SK-N-SH treated with all-trans-retinoic acid at 6 μM for 48 hours (cell line): ENCODE data around the gene MALRD1.

Experiments used
- ATAC-seq: fragments of 200-7000 bp; cut with Tn5 transposase; 3 replicates; pipeline ENCODE4 v1.9.1; 2020; ENCODE audit warnings: mild to moderate bottlenecking, moderate library complexity
- ARNTL ChIP-seq: fragments of 450-650 bp; formaldehyde crosslinking; IDR thresholded peaks from 2 replicates; pipeline ENCODE4 v1.5.0; 2020; ENCODE audit warnings: low read depth, mild to moderate bottlenecking, moderate library complexity, borderline replicate concordance
- BACH2 ChIP-seq: fragments of 250-450 bp; sonication (Bioruptor Pico); IDR thresholded peaks from 2 replicates; pipeline ENCODE4 v1.9.0; 2021; ENCODE audit warnings: mild to moderate bottlenecking, borderline replicate concordance
- CSDC2 ChIP-seq: fragments of 250-450 bp; sonication (Bioruptor Pico); IDR thresholded peaks from 2 replicates; pipeline ENCODE4 v1.5.0; 2020; ENCODE audit warnings: mild to moderate bottlenecking, moderate library complexity
- ISL1 ChIP-seq: fragments of 250-450 bp; sonication (Bioruptor Pico); IDR thresholded peaks from 2 replicates; pipeline ENCODE4 v2.1.2; 2022; ENCODE audit warnings: mild to moderate bottlenecking, moderate library complexity
- OSR1 ChIP-seq: fragments of 250-450 bp; sonication (Bioruptor Pico); IDR thresholded peaks from 2 replicates; pipeline ENCODE4 v1.8.0; 2022; ENCODE audit warnings: moderate library complexity, mild to moderate bottlenecking, inconsistent platforms
- RARB ChIP-seq: fragments of 250-450 bp; sonication (Bioruptor Pico); IDR thresholded peaks from 2 replicates; pipeline ENCODE4 v1.8.0; 2021; ENCODE audit warnings: mild to moderate bottlenecking, moderate library complexity
- SNAI2 ChIP-seq: fragments of 250-450 bp; sonication (Bioruptor Pico); IDR thresholded peaks from 2 replicates; pipeline ENCODE4 v1.5.0; 2020; ENCODE audit warnings: mild to moderate bottlenecking, moderate library complexity
- TCF4 ChIP-seq: fragments of 250-450 bp; sonication (Bioruptor Pico); IDR thresholded peaks from 2 replicates; pipeline ENCODE4 v1.8.0; 2021; ENCODE audit warnings: mild to moderate bottlenecking, moderate library complexity, borderline replicate concordance
- TOX ChIP-seq: fragments of 250-450 bp; sonication (Bioruptor Pico); IDR thresholded peaks from 2 replicates; pipeline ENCODE4 v1.8.0; 2021; ENCODE audit warnings: mild to moderate bottlenecking, moderate library complexity, borderline replicate concordance
- ZC3H10 ChIP-seq: fragments of 250-450 bp; sonication (Bioruptor Pico); IDR thresholded peaks from 2 replicates; pipeline ENCODE4 v1.5.1; 2021; ENCODE audit warnings: mild to moderate bottlenecking, moderate library complexity
- ZFP3 ChIP-seq: fragments of 250-450 bp; sonication (Bioruptor Pico); IDR thresholded peaks from 2 replicates; pipeline ENCODE4 v1.5.0; 2020; ENCODE audit warnings: mild to moderate bottlenecking, moderate library complexity
- ZFP30 ChIP-seq: fragments of 450-650 bp; formaldehyde crosslinking; IDR thresholded peaks from 2 replicates; pipeline ENCODE4 v1.5.0; 2022; ENCODE audit warnings: mild to moderate bottlenecking, moderate library complexity
- ZNF565 ChIP-seq: fragments of 450-650 bp; formaldehyde crosslinking; conservative IDR thresholded peaks from 2 replicates; pipeline ENCODE4 v1.5.0; 2020; ENCODE audit warnings: low read depth, mild to moderate bottlenecking, moderate library complexity
- ZNF8 ChIP-seq: fragments of 450-650 bp; formaldehyde crosslinking; IDR thresholded peaks from 2 replicates; pipeline ENCODE4 v1.5.0; 2020; ENCODE audit warnings: mild to moderate bottlenecking, moderate library complexity
- TF ChIP-seq, protein P1 (sequence below): fragments of 250-450 bp; sonication (Bioruptor Pico); IDR thresholded peaks from 2 replicates; pipeline ENCODE4 v1.5.0; 2020; ENCODE audit warnings: mild to moderate bottlenecking, moderate library complexity
- TF ChIP-seq, protein P2 (sequence below): fragments of 250-450 bp; sonication (Bioruptor Pico); IDR thresholded peaks from 2 replicates; pipeline ENCODE4 v1.5.1; 2020; ENCODE audit warnings: low read depth, mild to moderate bottlenecking, moderate library complexity
- TF ChIP-seq, protein P3 (sequence below): fragments of 250-450 bp; sonication (Bioruptor Pico); IDR thresholded peaks from 2 replicates; pipeline ENCODE4 v1.8.0; 2020; ENCODE audit warnings: mild to moderate bottlenecking, moderate library complexity, borderline replicate concordance
- TF ChIP-seq, protein P4 (sequence below): fragments of 250-450 bp; sonication (Bioruptor Pico); IDR thresholded peaks from 2 replicates; pipeline ENCODE4 v1.5.1; 2021; ENCODE audit warnings: mild to moderate bottlenecking, moderate library complexity

The MALRD1 gene

DNA sequence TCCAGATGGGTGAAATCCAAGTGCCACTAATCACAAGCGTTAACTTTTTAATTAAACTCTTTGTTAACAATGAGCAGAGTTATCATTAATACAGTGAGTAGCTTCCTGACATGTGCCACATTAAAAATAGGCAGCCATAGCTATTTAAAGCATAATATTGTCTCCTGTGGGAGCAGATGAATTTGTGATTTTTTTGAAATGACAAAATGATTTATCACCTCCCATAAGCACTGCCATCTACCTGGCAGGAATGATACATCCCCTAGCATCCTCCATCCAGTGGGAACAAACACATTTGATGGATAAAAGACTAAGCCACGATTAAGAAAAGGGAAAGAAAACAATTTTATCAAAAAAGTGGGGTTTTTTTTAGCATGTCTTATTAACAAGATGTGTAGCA lies 605.3 kb downstream of the MALRD1 start:
- no peak; the same call in 2 of the 3 replicates for ATAC-seq
- TF ChIP-seq BACH2 (no peak), SNAI2 (no peak), ARNTL (CRISPR knock-in tag) (no peak), ZC3H10 (CRISPR knock-in tag) (no peak), TCF4 (CRISPR knock-in tag) (no peak), ZNF565 (CRISPR knock-in tag) (no peak), ZFP30 (CRISPR knock-in tag) (no peak), TOX (CRISPR knock-in tag) (no peak), ZFP3 (CRISPR knock-in tag) (no peak)
- TF ChIP-seq, all 23 proteins: peak for 0

DNA sequence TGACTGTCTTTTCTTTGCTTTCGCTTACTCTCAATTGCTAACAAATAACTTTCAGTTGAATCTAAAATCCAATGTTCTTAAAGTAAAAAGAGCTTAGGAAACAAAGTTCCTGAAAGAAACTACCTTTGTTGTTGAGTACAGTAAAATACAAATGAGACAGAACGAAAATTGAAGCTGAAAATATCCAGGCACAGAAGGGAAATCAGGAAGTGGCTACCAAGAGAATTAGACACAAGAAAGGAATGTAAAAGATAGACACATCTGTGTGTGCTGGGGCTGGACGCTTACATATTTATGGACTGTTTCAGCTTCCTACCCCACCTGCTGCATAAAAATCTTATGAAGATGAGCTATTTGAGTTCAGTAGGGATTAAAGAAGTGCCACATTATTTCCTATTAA lies 606.0 kb downstream of the MALRD1 start:
- TF ChIP-seq ISL1 (CRISPR knock-in tag) (peak; percentile 35; the same call in 1 of the 2 replicates), ARNTL (CRISPR knock-in tag) (no peak)
- peak; percentile 99 for ATAC-seq

DNA sequence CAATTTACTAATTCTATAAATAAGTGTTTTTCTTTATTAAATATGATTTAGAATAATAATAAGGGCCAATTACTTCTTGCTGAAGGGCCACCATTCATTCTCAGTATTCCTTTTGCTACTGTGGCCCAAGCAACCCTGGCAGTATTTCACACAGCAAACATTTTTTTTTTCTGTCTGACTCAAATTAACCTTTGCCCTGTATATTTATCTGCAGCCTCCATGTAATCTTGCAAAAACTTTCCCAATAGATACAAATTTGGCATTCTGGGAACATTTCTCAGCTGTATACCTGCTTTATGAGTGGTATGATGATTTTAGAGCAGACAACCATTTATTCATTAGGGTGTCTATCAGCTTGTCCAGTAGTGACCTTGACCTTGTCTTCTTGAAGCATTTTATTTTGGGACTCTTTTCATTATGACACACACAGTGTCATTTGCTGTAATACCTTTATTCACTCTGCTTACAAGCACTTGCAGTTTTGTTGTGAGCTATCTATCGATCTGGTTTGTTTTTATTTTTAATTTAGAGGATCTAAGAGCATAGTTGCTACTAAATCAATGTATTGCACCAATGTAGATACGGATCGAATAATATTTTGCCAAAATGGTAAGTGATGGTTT lies 607.9 kb downstream of the MALRD1 start:
- no peak for TF ChIP-seq OSR1
- TF ChIP-seq, protein P1, sequence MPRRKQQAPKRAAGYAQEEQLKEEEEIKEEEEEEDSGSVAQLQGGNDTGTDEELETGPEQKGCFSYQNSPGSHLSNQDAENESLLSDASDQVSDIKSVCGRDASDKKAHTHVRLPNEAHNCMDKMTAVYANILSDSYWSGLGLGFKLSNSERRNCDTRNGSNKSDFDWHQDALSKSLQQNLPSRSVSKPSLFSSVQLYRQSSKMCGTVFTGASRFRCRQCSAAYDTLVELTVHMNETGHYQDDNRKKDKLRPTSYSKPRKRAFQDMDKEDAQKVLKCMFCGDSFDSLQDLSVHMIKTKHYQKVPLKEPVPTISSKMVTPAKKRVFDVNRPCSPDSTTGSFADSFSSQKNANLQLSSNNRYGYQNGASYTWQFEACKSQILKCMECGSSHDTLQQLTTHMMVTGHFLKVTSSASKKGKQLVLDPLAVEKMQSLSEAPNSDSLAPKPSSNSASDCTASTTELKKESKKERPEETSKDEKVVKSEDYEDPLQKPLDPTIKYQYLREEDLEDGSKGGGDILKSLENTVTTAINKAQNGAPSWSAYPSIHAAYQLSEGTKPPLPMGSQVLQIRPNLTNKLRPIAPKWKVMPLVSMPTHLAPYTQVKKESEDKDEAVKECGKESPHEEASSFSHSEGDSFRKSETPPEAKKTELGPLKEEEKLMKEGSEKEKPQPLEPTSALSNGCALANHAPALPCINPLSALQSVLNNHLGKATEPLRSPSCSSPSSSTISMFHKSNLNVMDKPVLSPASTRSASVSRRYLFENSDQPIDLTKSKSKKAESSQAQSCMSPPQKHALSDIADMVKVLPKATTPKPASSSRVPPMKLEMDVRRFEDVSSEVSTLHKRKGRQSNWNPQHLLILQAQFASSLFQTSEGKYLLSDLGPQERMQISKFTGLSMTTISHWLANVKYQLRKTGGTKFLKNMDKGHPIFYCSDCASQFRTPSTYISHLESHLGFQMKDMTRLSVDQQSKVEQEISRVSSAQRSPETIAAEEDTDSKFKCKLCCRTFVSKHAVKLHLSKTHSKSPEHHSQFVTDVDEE (CRISPR knock-in tag) = no peak
- TF ChIP-seq, protein P2, sequence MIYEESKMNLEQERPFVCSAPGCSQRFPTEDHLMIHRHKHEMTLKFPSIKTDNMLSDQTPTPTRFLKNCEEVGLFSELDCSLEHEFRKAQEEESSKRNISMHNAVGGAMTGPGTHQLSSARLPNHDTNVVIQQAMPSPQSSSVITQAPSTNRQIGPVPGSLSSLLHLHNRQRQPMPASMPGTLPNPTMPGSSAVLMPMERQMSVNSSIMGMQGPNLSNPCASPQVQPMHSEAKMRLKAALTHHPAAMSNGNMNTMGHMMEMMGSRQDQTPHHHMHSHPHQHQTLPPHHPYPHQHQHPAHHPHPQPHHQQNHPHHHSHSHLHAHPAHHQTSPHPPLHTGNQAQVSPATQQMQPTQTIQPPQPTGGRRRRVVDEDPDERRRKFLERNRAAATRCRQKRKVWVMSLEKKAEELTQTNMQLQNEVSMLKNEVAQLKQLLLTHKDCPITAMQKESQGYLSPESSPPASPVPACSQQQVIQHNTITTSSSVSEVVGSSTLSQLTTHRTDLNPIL (CRISPR knock-in tag) = no peak
- TF ChIP-seq ZNF8 (CRISPR knock-in tag) = no peak
- TF ChIP-seq, protein P3, sequence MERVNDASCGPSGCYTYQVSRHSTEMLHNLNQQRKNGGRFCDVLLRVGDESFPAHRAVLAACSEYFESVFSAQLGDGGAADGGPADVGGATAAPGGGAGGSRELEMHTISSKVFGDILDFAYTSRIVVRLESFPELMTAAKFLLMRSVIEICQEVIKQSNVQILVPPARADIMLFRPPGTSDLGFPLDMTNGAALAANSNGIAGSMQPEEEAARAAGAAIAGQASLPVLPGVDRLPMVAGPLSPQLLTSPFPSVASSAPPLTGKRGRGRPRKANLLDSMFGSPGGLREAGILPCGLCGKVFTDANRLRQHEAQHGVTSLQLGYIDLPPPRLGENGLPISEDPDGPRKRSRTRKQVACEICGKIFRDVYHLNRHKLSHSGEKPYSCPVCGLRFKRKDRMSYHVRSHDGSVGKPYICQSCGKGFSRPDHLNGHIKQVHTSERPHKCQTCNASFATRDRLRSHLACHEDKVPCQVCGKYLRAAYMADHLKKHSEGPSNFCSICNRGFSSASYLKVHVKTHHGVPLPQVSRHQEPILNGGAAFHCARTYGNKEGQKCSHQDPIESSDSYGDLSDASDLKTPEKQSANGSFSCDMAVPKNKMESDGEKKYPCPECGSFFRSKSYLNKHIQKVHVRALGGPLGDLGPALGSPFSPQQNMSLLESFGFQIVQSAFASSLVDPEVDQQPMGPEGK = no peak
- TF ChIP-seq ISL1 (CRISPR knock-in tag) = no peak
- TF ChIP-seq TCF4 (CRISPR knock-in tag) = no peak
- no peak for TF ChIP-seq SNAI2
- TF ChIP-seq, all 23 proteins: peak for 0
- no peak for ATAC-seq

DNA sequence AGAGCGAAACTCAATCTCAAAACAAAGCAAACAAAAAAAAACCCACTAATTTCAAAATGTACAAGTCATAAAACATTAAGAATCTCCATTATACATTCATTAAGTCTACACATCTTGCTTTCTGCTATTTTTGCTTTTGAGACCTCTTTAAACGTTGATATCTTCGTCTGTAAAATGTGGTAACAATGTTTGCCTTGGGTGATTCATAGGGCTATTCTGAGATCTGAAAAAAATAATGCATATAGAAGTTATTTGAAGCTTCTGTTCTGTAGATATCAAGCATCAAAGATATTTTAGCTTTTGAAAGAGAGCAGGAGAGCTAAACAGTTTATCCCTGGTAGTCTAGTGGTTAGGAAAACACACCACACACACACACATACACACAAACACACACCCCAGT lies 609.5 kb downstream of the MALRD1 start:
- ATAC-seq = no peak
- TF ChIP-seq CSDC2 (CRISPR knock-in tag) (no peak), BACH2 (no peak), ZFP3 (CRISPR knock-in tag) (no peak), SNAI2 (no peak), RARB (CRISPR knock-in tag) (no peak), ZC3H10 (CRISPR knock-in tag) (no peak), TOX (CRISPR knock-in tag) (no peak), TCF4 (CRISPR knock-in tag) (no peak)
- TF ChIP-seq, protein P3 = no peak
- TF ChIP-seq, protein P4, sequence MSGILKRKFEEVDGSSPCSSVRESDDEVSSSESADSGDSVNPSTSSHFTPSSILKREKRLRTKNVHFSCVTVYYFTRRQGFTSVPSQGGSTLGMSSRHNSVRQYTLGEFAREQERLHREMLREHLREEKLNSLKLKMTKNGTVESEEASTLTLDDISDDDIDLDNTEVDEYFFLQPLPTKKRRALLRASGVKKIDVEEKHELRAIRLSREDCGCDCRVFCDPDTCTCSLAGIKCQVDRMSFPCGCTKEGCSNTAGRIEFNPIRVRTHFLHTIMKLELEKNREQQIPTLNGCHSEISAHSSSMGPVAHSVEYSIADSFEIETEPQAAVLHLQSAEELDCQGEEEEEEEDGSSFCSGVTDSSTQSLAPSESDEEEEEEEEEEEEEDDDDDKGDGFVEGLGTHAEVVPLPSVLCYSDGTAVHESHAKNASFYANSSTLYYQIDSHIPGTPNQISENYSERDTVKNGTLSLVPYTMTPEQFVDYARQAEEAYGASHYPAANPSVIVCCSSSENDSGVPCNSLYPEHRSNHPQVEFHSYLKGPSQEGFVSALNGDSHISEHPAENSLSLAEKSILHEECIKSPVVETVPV (CRISPR knock-in tag) = no peak
- TF ChIP-seq, protein P1 (CRISPR knock-in tag) = no peak
- TF ChIP-seq, all 23 proteins: peak for 0
